ENCODE results near the gene SYN1.

SYN1 gene

DNA sequence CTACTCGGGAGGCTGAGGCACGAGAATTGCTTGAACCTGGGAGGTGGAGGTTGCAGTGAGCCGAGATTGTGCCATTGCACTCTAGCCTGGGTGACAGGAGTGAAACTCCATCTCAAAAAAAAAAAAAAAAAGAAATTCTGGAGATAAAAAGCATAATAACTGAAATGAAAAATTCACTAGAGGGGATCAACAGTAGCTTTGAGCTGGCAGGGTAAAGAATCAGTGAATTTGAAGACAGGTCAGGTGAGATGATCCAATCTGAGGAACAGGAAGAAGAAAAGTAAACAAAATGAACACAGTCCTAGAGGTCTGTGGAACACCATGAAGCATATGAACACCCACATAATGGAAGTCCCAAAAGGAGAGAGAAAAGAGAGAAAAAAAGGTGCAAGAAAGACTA lies 22.4 kb downstream of the SYN1 start:
- no peak overlapping the region for H3K4me3 ChIP-seq (ENCODE audit: low read depth, low read length)
- no peak for DNase-seq (ENCODE audit: low read depth)
- TF ChIP-seq, protein P1, sequence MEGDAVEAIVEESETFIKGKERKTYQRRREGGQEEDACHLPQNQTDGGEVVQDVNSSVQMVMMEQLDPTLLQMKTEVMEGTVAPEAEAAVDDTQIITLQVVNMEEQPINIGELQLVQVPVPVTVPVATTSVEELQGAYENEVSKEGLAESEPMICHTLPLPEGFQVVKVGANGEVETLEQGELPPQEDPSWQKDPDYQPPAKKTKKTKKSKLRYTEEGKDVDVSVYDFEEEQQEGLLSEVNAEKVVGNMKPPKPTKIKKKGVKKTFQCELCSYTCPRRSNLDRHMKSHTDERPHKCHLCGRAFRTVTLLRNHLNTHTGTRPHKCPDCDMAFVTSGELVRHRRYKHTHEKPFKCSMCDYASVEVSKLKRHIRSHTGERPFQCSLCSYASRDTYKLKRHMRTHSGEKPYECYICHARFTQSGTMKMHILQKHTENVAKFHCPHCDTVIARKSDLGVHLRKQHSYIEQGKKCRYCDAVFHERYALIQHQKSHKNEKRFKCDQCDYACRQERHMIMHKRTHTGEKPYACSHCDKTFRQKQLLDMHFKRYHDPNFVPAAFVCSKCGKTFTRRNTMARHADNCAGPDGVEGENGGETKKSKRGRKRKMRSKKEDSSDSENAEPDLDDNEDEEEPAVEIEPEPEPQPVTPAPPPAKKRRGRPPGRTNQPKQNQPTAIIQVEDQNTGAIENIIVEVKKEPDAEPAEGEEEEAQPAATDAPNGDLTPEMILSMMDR (IDR thresholded peaks at IDR 0.05; ENCODE audit: low read depth, low read length, missing control alignments): no peak

GRCh38 chrX:47596256-47596655 lies 23.4 kb downstream of the SYN1 start:
- H3K4me3 ChIP-seq (ENCODE audit: low read depth, low read length): no peak overlapping the region
- TF ChIP-seq, protein P1 (IDR thresholded peaks at IDR 0.05; ENCODE audit: low read depth, low read length, missing control alignments): no peak
- DNase-seq (ENCODE audit: low read depth): no peak

DNA sequence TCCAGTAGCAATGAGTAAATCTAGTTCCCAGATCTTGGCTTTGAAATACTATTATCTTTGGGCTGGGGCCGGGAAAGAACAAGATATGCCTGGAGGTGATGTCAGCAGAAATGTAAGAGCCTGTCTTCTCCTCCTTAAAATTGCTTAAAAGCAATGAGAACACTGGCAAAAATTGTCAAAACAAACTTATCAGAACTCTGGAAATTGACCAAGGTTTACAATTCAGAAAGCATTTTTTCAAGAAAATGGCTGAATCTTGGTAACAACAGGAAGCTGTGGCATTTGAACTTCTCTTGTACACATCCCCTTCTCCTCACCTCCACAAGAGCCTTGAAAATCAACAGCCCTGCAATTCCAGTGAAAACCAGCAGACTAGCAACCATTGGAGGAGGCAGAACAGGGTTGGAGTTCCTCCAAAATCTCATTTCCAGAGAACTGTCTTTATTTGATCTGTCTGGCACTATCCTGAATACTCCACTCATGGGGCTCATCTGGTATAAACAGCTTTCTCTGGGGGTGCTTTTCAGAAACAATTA lies 23.9 kb downstream of the SYN1 start:
- H3K4me3 ChIP-seq (ENCODE audit: low read depth, low read length): no peak overlapping the region

DNA sequence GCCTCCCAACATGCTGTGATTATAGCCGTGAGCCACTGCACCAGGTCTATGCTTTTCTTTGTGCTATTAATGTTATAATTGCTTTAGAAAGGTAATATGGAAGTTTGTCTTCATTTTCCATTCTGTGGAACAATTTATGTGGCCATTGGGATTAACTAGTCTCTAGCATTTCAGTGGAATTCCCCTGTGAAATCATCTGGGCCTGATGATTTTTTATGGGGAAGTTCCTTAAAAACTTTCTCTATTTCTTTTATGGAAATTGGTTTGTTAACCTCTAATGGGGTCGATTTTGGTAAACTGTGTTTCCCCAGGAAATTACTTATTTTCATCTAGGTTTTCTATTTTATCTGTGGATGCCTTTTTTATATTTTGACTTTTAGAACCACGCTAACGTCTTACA lies 26.1 kb downstream of the SYN1 start:
- TF ChIP-seq, protein P1 (IDR thresholded peaks at IDR 0.05; ENCODE audit: low read depth, low read length, missing control alignments): no peak
- DNase-seq (ENCODE audit: low read depth): no peak
- no peak overlapping the region for H3K4me3 ChIP-seq (ENCODE audit: low read depth, low read length)

More for the DNA sequence above, 23.9 kb downstream of the SYN1 start:
- TF ChIP-seq, protein P1 (IDR thresholded peaks at IDR 0.05; ENCODE audit: low read depth, low read length, missing control alignments): no peak
- no peak for DNase-seq (ENCODE audit: low read depth)

- DNase-seq (ENCODE audit: low read depth): no peak
- TF ChIP-seq, protein P1 (IDR thresholded peaks at IDR 0.05; ENCODE audit: low read depth, low read length, missing control alignments): no peak
Observed at GRCh38 chrX:47590984-47591383, 28.7 kb downstream of the SYN1 start.

DNA sequence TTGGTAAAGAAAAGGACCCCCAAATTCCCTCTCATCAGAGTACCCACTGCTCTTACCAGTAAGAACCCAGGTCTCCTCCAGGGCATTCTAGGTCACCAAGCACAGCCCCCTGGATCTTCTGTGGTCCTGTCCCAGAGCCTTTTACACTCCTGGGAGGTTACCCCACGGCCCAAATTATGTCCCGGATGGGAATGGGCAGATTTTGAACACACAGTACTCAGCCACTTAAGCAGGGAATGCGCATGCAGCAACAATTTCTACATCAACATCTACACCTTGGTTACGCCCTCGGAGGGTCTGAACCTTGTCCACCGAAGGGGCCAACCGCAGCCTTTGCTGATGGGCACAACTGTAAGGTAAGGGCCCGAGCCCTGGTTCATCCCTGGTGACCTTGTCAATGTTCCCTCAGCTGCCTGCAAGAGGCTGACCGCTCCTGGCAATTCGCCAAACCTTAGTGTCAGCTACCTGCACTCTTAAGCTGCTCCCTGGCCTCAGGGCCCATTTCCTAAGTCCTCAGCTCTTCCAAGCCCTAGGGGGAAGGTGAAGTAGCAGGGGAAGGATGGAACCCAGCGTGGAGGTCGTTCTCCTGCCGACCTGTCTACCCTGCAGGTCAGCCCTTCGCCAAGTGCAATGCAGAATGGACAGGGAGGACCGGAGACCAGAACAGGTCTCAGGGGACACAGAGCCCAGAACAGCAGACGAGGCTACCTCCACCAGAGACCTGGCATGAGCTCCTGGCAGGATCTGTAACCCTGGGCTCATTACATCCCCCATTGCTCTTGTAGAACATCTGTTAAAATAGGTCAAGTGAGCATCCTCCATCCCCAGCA lies 31.5 kb downstream of the SYN1 start:
- TF ChIP-seq, protein P1 (IDR thresholded peaks at IDR 0.05; ENCODE audit: low read depth, low read length, missing control alignments): no peak
- no peak overlapping the region for H3K4me3 ChIP-seq (ENCODE audit: low read depth, low read length)
- no peak for DNase-seq (ENCODE audit: low read depth)

More at GRCh38 chrX:47590984-47591383, 28.7 kb downstream of the SYN1 start:
- no peak overlapping the region for H3K4me3 ChIP-seq (ENCODE audit: low read depth, low read length)

Measured in GM12864 (cell line).